HCT116 (cell line): ENCODE measurements around the gene ARHGAP27.

ENCODE experiments used
- CTCF ChIP-seq, 3 experiments: fragments of 200-600 bp in 1 of 3; sonication (generic) in 1 of 3; IDR thresholded peaks in 2 of 3; conservative IDR thresholded peaks in 1 of 3; 2 replicates each; pipeline ENCODE4 v1.5.1; 2012 to 2017; ENCODE audit warnings: low read depth in 2 of 3, low read length in 2 of 3, antibody characterized with exemption in 1 of 3, borderline replicate concordance in 1 of 3, control low read depth in 1 of 3, mild to moderate bottlenecking in 1 of 3, mixed read lengths in 1 of 3, mixed run types in 1 of 3, moderate library complexity in 1 of 3; ENCODE audit not compliant: insufficient read depth in 1 of 3
- EZH2 ChIP-seq: fragments of 200-600 bp; sonication (generic); IDR thresholded peaks from 2 replicates; pipeline ENCODE4 v1.6.1; 2017; ENCODE audit warnings: antibody characterized with exemption, mixed run types
- POLR2A ChIP-seq: IDR thresholded peaks from 2 replicates; pipeline ENCODE4 v1.7.0; 2011; ENCODE audit warnings: borderline replicate concordance; ENCODE audit not compliant: insufficient read depth, insufficient read length; ENCODE audit errors: extremely low read depth
- SRF ChIP-seq: IDR thresholded peaks from 2 replicates; pipeline ENCODE4 v1.6.1; 2012; ENCODE audit warnings: low read depth

DNA sequence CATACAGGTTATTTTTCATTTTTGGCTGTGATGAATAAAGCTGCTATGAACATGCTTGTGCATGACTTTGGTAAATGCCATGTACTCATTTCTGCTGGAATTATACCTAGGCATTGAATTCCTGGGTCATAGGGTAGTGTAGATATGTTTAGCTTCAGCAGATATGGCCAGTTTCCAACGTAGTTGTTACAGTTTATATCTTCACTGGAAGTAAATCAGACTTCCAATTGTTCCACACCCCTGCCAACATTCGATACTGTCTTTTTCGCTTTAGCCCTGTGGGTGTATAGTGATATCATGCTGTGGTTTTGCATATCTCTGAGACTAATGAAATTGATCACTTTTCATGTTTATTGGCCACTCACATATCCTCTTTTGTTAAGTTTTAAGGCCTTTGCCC, 50.4 kb downstream of the ARHGAP27 start:
- TF ChIP-seq EZH2 (no peak), SRF (no peak), CTCF (IDR thresholded peaks at IDR 0.05 in 2 of 3, conservative IDR thresholded peaks at IDR 0.05 in 1 of 3; ENCODE audit: borderline replicate concordance in 1 of 3, insufficient read depth in 1 of 3, low read depth in 2 of 3, low read length in 2 of 3) (no peak), POLR2A (no peak)
